Measurements from ENCODE around the gene ZNF80. TPM values are rescaled to one million over a fixed set of nuclear protein-coding genes. Genes with fewer than 3 reads are reported as not detected.

The ZNF80 gene
- total RNA-seq (2022; extraction: Qiagen RNA extraction; ENCODE audit: low read depth) = not detected in 5 replicates

GRCh38 chr3:114237478-114237877 lies at the start of gene ZNF80:
Gene ZNF80 (minus strand): TSS chr3:114237578. CDS start chr3:114237074, 504 bp downstream.

Other genes with a start within 250 kb of the ZNF80 start
- gene CCDC191, start 181.1 kb downstream of the ZNF80 start, total RNA-seq (2022; extraction: Qiagen RNA extraction; ENCODE audit: low read depth) = 1.4 to 2.2 TPM (median 2.2 TPM) in 5 replicates
- gene QTRT2, start 180.8 kb downstream of the ZNF80 start, total RNA-seq (2022; extraction: Qiagen RNA extraction; ENCODE audit: low read depth) = 25.5 to 29.7 TPM (median 28.7 TPM) in 5 replicates
- gene DRD3, start 58.5 kb downstream of the ZNF80 start, total RNA-seq (2022; extraction: Qiagen RNA extraction; ENCODE audit: low read depth) = not detected in 5 replicates
- gene TIGIT, start 56.5 kb upstream of the ZNF80 start, total RNA-seq (2022; extraction: Qiagen RNA extraction; ENCODE audit: low read depth) = not detected in 5 replicates